H1 (cell line): ENCODE data around the gene ARHGAP6. TPM values are rescaled to one million over a fixed set of nuclear protein-coding genes. Genes with fewer than 3 reads are reported as not detected.

Source experiments
- CTCF ChIA-PET: fragments of 300-600 bp; sonication (Branson Sonifier 250); formaldehyde crosslinking; loops from one replicate; lab custom pipeline; 2021; ENCODE audit not compliant: partially characterized antibody; lab: Charles Lee
- POLR2A ChIA-PET: fragments of 300-600 bp; sonication (Branson Sonifier 250); formaldehyde crosslinking; loops from one replicate; lab custom pipeline; 2021; ENCODE audit warnings: inconsistent platforms; ENCODE audit not compliant: partially characterized antibody; lab: Charles Lee
- DNase-seq, 2 experiments: peaks; one replicate each; pipeline versions ENCODE4 v3.0.0 to v3.0.0-alpha.2; 2010 to 2022; ENCODE audit warnings: low spot score in 2 of 2, low read depth in 1 of 2, mixed read lengths in 1 of 2
- FAIRE-seq: peaks from 2 replicates; lab custom pipeline; 2011; peaks lifted over from hg19 to GRCh38; lab: Jason Lieb, UNC
- H2AFZ ChIP-seq: 2 replicates; pipeline ENCODE4 v1.8.1; 2012; ENCODE audit warnings: low read length, inconsistent platforms
- H2AK5ac ChIP-seq: 2 replicates; pipeline ENCODE4 v1.6.1; 2013; ENCODE audit warnings: low read depth, low read length
- H2BK120ac ChIP-seq: replicated peaks from 2 replicates; pipeline ENCODE3; 2013; ENCODE audit warnings: low read depth, low read length, inconsistent platforms
- H2BK12ac ChIP-seq: 2 replicates; pipeline ENCODE4 v1.6.1; 2013; ENCODE audit warnings: low read depth, low read length
- H2BK15ac ChIP-seq: 2 replicates; pipeline ENCODE4 v1.6.1; 2013; ENCODE audit warnings: low read length
- H2BK20ac ChIP-seq: 2 replicates; pipeline ENCODE4 v1.6.1; 2013; ENCODE audit warnings: low read length
- H2BK5ac ChIP-seq: 2 replicates; pipeline ENCODE4 v1.6.1; 2013; ENCODE audit warnings: low read depth, low read length
- H3K14ac ChIP-seq: 2 replicates; pipeline ENCODE4 v1.6.1; 2013; ENCODE audit warnings: inconsistent platforms; ENCODE audit not compliant: insufficient read length
- H3K18ac ChIP-seq: 2 replicates; pipeline ENCODE4 v1.6.1; 2013; ENCODE audit warnings: low read length; ENCODE audit errors: extremely low read depth
- H3K23ac ChIP-seq: 2 replicates; pipeline ENCODE4 v1.6.1; 2013; ENCODE audit warnings: inconsistent platforms; ENCODE audit not compliant: insufficient read length
- H3K23me2 ChIP-seq: 2 replicates; pipeline ENCODE4 v1.6.1; 2013; ENCODE audit warnings: low read depth, low read length
- H3K27ac ChIP-seq: 2 replicates; pipeline ENCODE4 v1.6.1; 2011; ENCODE audit warnings: low read depth, low read length, inconsistent platforms
- H3K27me3 ChIP-seq, 4 experiments: replicated peaks in 1 of 4; 1 replicate in 1 of 4; 2 replicates in 3 of 4; pipeline versions ENCODE4 v1.6.1 to v1.8.1; 2011 to 2013; ENCODE audit warnings: low read length in 3 of 4, mild to moderate bottlenecking in 3 of 4, inconsistent platforms in 2 of 4, mixed read lengths in 2 of 4, moderate library complexity in 1 of 4; ENCODE audit not compliant: control insufficient read depth in 3 of 4, insufficient read depth in 3 of 4; ENCODE audit errors: extremely low read depth in 1 of 4
- H3K36me3 ChIP-seq, 4 experiments: 2 replicates each; pipeline versions ENCODE4 v1.6.1 to v1.8.1; 2011 to 2013; ENCODE audit warnings: mild to moderate bottlenecking in 4 of 4, low read length in 3 of 4, moderate library complexity in 2 of 4, control low read depth in 1 of 4, inconsistent platforms in 1 of 4; ENCODE audit not compliant: insufficient read depth in 4 of 4, control insufficient read depth in 2 of 4
- H3K4ac ChIP-seq: replicated peaks from 2 replicates; pipeline ENCODE3; 2013; ENCODE audit warnings: low read length, low read depth, mixed read lengths, inconsistent platforms; ENCODE audit not compliant: insufficient read length
- H3K4me1 ChIP-seq, 4 experiments: replicated peaks in 1 of 4; 1 replicate in 1 of 4; 2 replicates in 3 of 4; pipeline versions ENCODE4 v1.6.1 to v1.8.1; 2011 to 2013; ENCODE audit warnings: low read length in 3 of 4, inconsistent platforms in 2 of 4, mixed read lengths in 1 of 4; ENCODE audit not compliant: insufficient read depth in 4 of 4, control insufficient read depth in 3 of 4
- H3K4me2 ChIP-seq, 2 experiments: 2 replicates each; pipeline versions ENCODE4 v1.6.1 to v1.8.1; 2011 to 2013; ENCODE audit warnings: low read depth in 2 of 2, low read length in 2 of 2, control low read depth in 1 of 2, inconsistent platforms in 1 of 2, mild to moderate bottlenecking in 1 of 2; ENCODE audit not compliant: insufficient read depth in 1 of 2
- H3K4me3 ChIP-seq, 4 experiments: fragments of 200-600, 300-600 bp in 1 of 4; sonication (generic), shearing (Covaris generic), sonication (Bioruptor Twin) in 1 of 4; 2 replicates each; pipeline versions ENCODE4 v1.5.1 to v1.8.1; 2011 to 2016; ENCODE audit warnings: low read length in 4 of 4, low read depth in 3 of 4, control low read depth in 2 of 4, inconsistent platforms in 2 of 4, mild to moderate bottlenecking in 2 of 4, mixed read lengths in 1 of 4, moderate library complexity in 1 of 4; ENCODE audit not compliant: insufficient read depth in 2 of 4; ENCODE audit errors: extremely low read depth in 1 of 4
- H3K56ac ChIP-seq: replicated peaks from 2 replicates; pipeline ENCODE3; 2013; ENCODE audit warnings: low read depth, mild to moderate bottlenecking, mixed read lengths, low read length, inconsistent platforms; ENCODE audit not compliant: insufficient read length
- H3K79me1 ChIP-seq: 2 replicates; pipeline ENCODE4 v1.6.1; 2013; ENCODE audit warnings: low read depth, low read length, control low read depth
- H3K79me2 ChIP-seq, 2 experiments: 2 replicates each; pipeline versions ENCODE4 v1.6.1 to v1.8.1; 2012 to 2013; ENCODE audit warnings: low read length in 2 of 2, mild to moderate bottlenecking in 2 of 2, inconsistent platforms in 1 of 2; ENCODE audit not compliant: insufficient read depth in 2 of 2, control insufficient read depth in 1 of 2
- H3K9ac ChIP-seq, 4 experiments: replicated peaks in 1 of 4; 1 replicate in 1 of 4; 2 replicates in 3 of 4; pipeline versions ENCODE4 v1.6.1 to v1.8.1; 2011 to 2013; ENCODE audit warnings: low read depth in 3 of 4, low read length in 3 of 4, control low read depth in 2 of 4, mild to moderate bottlenecking in 2 of 4, moderate library complexity in 2 of 4, inconsistent platforms in 1 of 4; ENCODE audit errors: extremely low read depth in 1 of 4
- H3K9me3 ChIP-seq, 2 experiments: 2 replicates each; pipeline versions ENCODE4 v1.6.1 to v1.8.1; 2012 to 2013; ENCODE audit warnings: mild to moderate bottlenecking in 2 of 2, moderate library complexity in 2 of 2, control low read depth in 1 of 2, inconsistent platforms in 1 of 2, low read depth in 1 of 2, low read length in 1 of 2, mixed read lengths in 1 of 2; ENCODE audit not compliant: insufficient read depth in 2 of 2
- H4K20me1 ChIP-seq, 2 experiments: replicated peaks in 1 of 2; 2 replicates each; pipeline versions ENCODE3 to v1.8.1; 2011 to 2013; ENCODE audit warnings: inconsistent platforms in 2 of 2, low read length in 2 of 2, mild to moderate bottlenecking in 1 of 2; ENCODE audit not compliant: insufficient read depth in 2 of 2, control insufficient read depth in 1 of 2
- H4K5ac ChIP-seq: 2 replicates; pipeline ENCODE4 v1.6.1; 2013; ENCODE audit warnings: low read length, low read depth, mixed read lengths, inconsistent platforms; ENCODE audit not compliant: insufficient read length
- H4K8ac ChIP-seq: 2 replicates; pipeline ENCODE4 v1.8.0; 2013; ENCODE audit warnings: mild to moderate bottlenecking, moderate library complexity, low read length, inconsistent platforms; ENCODE audit not compliant: insufficient read depth; ENCODE audit errors: extremely low read depth
- H4K91ac ChIP-seq: replicated peaks from 2 replicates; pipeline ENCODE3; 2013; ENCODE audit warnings: low read length, mixed read lengths, inconsistent platforms; ENCODE audit not compliant: insufficient read length
- ASH2L ChIP-seq: fragments of 200-600, 300-600 bp; sonication (generic); IDR thresholded peaks from one replicate; pipeline ENCODE4 v1.7.1; 2017; ENCODE audit warnings: low read length
- CBX5 ChIP-seq: fragments of 300-800, 300-1000 bp; sonication (generic); IDR thresholded peaks from 2 replicates; pipeline ENCODE4 v1.7.1; 2016; ENCODE audit warnings: antibody characterized with exemption, low read length, low read depth
- CTBP2 ChIP-seq: IDR thresholded peaks from 2 replicates; pipeline ENCODE4 v1.7.0; 2011; ENCODE audit warnings: borderline replicate concordance, mild to moderate bottlenecking, moderate library complexity, mixed read lengths, low read length; ENCODE audit not compliant: insufficient read depth, insufficient read length
- EGR1 ChIP-seq: IDR thresholded peaks from 2 replicates; pipeline ENCODE4 v1.6.1; 2011; ENCODE audit warnings: low read depth, low read length, borderline replicate concordance
- FOSL1 ChIP-seq: IDR thresholded peaks from 2 replicates; pipeline ENCODE4 v1.6.1; 2011; ENCODE audit warnings: mild to moderate bottlenecking, low read depth, low read length, moderate library complexity; ENCODE audit not compliant: insufficient read depth
- HDAC2 ChIP-seq, 2 experiments: fragments of 300-600 bp in 1 of 2; sonication (generic) in 1 of 2; IDR thresholded peaks; 2 replicates each; pipeline ENCODE4 v1.6.1; 2011 to 2012; ENCODE audit warnings: low read depth in 2 of 2, low read length in 2 of 2, mild to moderate bottlenecking in 2 of 2, moderate library complexity in 2 of 2, borderline replicate concordance in 1 of 2, inconsistent platforms in 1 of 2
- JUN ChIP-seq: IDR thresholded peaks from 2 replicates; pipeline ENCODE4 v1.6.1; 2011; ENCODE audit warnings: low read depth, mild to moderate bottlenecking, improper control_type of control experiment, low read length
- JUND ChIP-seq: IDR thresholded peaks from 2 replicates; pipeline ENCODE4 v1.6.1; 2011; ENCODE audit warnings: mild to moderate bottlenecking, improper control_type of control experiment, low read length
- POLR2AphosphoS5 ChIP-seq: IDR thresholded peaks from 2 replicates; pipeline ENCODE4 v1.6.1; 2011; ENCODE audit warnings: low read depth, low read length
- POU5F1 ChIP-seq: IDR thresholded peaks from 2 replicates; pipeline ENCODE4 v1.6.1; 2011; ENCODE audit warnings: low read depth, mild to moderate bottlenecking, low read length, moderate library complexity
- TAF1 ChIP-seq: IDR thresholded peaks from 2 replicates; pipeline ENCODE4 v1.6.1; 2011; ENCODE audit warnings: mild to moderate bottlenecking, low read depth, low read length
- TEAD4 ChIP-seq: IDR thresholded peaks from 2 replicates; pipeline ENCODE4 v1.6.1; 2012; ENCODE audit warnings: low read depth, low read length, inconsistent platforms, mixed read lengths
- YY1 ChIP-seq: IDR thresholded peaks from 2 replicates; pipeline ENCODE4 v1.6.1; 2011; ENCODE audit warnings: low read depth, mild to moderate bottlenecking, low read length
- WGBS, 2 experiments: shearing (Covaris generic) in 1 of 2; methylation state at CpG; one replicate each; pipeline versions ENCODE4 v1.1.6 to v1.1.7; 2013 to 2015; ENCODE audit warnings: low lambda C conversion rate in 2 of 2, mixed read lengths in 2 of 2, inconsistent platforms in 1 of 2, low coverage in 1 of 2, missing lambda C conversion rate in 1 of 2; ENCODE audit not compliant: insufficient replicate concordance in 2 of 2, insufficient coverage in 1 of 2, insufficient read length in 1 of 2; ENCODE audit errors: extremely low coverage in 1 of 2, missing lambda C conversion rate in 1 of 2; 5-methylcytosine and 5-hydroxymethylcytosine counted together
- polyA plus RNA-seq, 7 experiments: library from polyadenylated mRNA; depleted of rRNA in 3 of 7; stranded (reverse) in 5 of 7; unstranded in 2 of 7; fragments of >200 nt in 5 of 7; fragments of 200-250 nt in 2 of 7; gene quantifications; 1 replicate in 5 of 7; 2 replicates in 1 of 7; 4 replicates in 1 of 7; pipeline versions ENCODE4 v1.2.1 to v1.2.3, GENCODE V29; 2011 to 2013; ENCODE audit warnings: missing spikeins in 2 of 7, mixed read lengths in 2 of 7
- total RNA-seq: library from RNA; stranded (reverse); fragmentation: NEBNext Ultra II Directional; extraction: Animal tissue kit (Norgen Biotek cat#: 25700); gene quantifications from 2 replicates; pipeline ENCODE4 v1.2.1, GENCODE V29; 2021

Gene ARHGAP6
- total and polyA plus RNA-seq, 2 of the 8 experiments (the other 6 are each of a cell fraction or from before 2014, with no cell fraction given) = 0.35 to 0.82 TPM

DNA sequence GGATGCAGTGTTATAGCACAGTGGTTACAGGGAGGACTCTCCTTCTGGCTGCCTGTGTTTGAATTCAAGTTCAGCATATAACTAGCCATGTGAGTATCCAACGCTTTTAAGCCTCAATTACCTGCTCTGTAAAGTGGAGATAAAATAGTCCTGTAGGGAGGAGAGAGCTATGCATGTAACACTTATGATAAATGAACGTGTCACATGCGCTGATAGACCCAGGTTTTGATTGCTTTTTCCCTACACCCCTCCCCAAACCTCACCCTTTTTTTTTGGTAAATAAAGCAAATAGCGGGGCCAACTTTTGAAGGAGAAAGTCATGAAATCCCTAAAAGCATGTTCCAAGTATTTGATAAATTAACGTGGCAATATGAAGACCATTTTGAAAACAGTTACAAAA lies 392.9 kb downstream of the ARHGAP6 start:
- TF ChIP-seq JUND (no peak), POU5F1 (no peak), TAF1 (no peak), HDAC2 (IDR thresholded peaks at IDR 0.05; ENCODE audit: borderline replicate concordance in 1 of 2, low read depth in 2 of 2, low read length in 2 of 2) (no peak), POLR2AphosphoS5 (no peak), YY1 (no peak), CTBP2 (no peak), FOSL1 (no peak), ASH2L (no peak), CBX5 (no peak), JUN (no peak), TEAD4 (no peak), EGR1 (no peak)
- H3K4me1 ChIP-seq = no peaks in the 10 kb centered on the region
- no peak overlapping the region for H4K5ac ChIP-seq

More for the DNA sequence above, 392.9 kb downstream of the ARHGAP6 start:
- CTCF ChIA-PET = no interaction called here
- no peaks in the 10 kb centered on the region for H3K27me3 ChIP-seq
- H3K23ac ChIP-seq = no peak overlapping the region
- no peak overlapping the region for H2AK5ac ChIP-seq
- no peak overlapping the region for H3K18ac ChIP-seq
- H4K8ac ChIP-seq = no peak overlapping the region
- H3K56ac ChIP-seq = no peak overlapping the region
- no peaks in the 10 kb centered on the region for H3K36me3 ChIP-seq
- no peak for FAIRE-seq
- no peak overlapping the region for H2BK20ac ChIP-seq
- no peak overlapping the region for H3K4me2 ChIP-seq
- POLR2A ChIA-PET = no interaction called here
- H3K4ac ChIP-seq = no peak overlapping the region
- H2BK120ac ChIP-seq = no peak overlapping the region
- H2BK5ac ChIP-seq = no peak overlapping the region
- no peaks in the 10 kb centered on the region for H3K23me2 ChIP-seq
- no peak overlapping the region for H4K91ac ChIP-seq
- no peaks in the 10 kb centered on the region for H3K9me3 ChIP-seq
- H2BK12ac ChIP-seq = no peak overlapping the region
- no peak for DNase-seq
- no peaks in the 10 kb centered on the region for H3K79me1 ChIP-seq
- no peak overlapping the region for H2AFZ ChIP-seq
- WGBS, 2 experiments = 74% methylated on average over 3 of the region's 5 CpGs; no CpG with 5 or more reads in 1 of the 2 experiments
- H2BK15ac ChIP-seq = no peak overlapping the region
- no peaks in the 10 kb centered on the region for H4K20me1 ChIP-seq
- no peak overlapping the region for H3K14ac ChIP-seq
- no peak overlapping the region for H3K27ac ChIP-seq
- H3K79me2 ChIP-seq = no peaks in the 10 kb centered on the region
- no peak overlapping the region for H3K9ac ChIP-seq
- no peak overlapping the region for H3K4me3 ChIP-seq
